HG02759 (cell line): Measurements from ENCODE around the gene EBF4.

Experiments
- ATAC-seq: cut with Tn5 transposase; IDR thresholded peaks from one replicate; pipeline ENCODE4 v1.9.1; 2021; ENCODE audit warnings: mild to moderate bottlenecking, moderate library complexity; ENCODE audit not compliant: unreplicated experiment

EBF4 gene

DNA sequence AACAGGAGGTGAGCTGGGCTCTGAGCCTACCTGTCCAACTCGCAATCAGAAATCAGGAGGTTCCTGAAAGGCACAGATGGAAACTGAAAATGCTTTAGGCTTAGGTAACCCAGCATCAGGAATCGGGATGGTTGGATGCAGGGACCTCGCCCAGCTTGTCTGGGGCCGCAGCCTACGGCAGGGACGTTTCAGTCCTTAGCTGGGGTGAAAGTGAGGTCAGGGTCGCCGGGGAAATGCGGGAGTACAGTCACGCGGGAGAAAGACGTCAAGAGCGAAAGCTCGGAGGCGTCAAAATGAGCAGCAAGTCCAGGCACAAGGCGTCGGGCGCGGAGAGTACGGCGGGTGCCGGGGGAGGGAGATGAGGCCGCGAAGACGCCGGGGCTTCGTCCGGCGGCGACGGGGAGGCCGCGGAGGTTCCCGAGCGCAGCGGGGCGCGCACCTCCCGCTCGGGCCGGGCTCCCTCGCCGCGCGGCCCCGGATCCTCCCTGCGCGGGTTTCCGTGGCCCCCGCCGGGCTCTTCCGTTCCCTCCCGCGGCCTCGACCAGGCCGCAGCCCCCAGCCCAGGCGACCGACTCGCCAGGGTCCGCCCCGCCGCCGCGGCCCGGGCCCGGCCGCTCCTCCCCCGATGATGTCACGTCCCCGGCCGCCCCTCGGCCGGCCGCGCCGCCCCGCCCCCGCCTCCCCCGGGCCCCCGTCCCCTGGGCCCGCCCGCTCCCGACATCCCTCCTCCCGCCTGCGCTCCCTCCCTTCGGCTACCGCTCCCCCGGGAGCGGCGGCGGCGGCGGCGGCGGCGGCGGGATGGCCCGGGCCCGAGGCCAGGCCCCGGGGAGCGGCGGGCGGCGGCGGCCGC, at the start of gene EBF4:
Gene EBF4 (plus strand): TSS at position 745 of the 850 bp plus-strand sequence. CDS start 866 bp downstream, outside the sequence.
- peak; percentile 35 for ATAC-seq

GRCh38 chr20:2643708-2644107, 48.9 kb upstream of the EBF4 start:
- no peak for ATAC-seq

GRCh38 chr20:2651772-2652723, 40.5 kb upstream of the EBF4 start, which contains the start of gene NOP56:
Gene NOP56 (plus strand): TSS chr20:2652632. CDS start chr20:2652661, 29 bp downstream.
- ATAC-seq: peak; percentile 86

DNA sequence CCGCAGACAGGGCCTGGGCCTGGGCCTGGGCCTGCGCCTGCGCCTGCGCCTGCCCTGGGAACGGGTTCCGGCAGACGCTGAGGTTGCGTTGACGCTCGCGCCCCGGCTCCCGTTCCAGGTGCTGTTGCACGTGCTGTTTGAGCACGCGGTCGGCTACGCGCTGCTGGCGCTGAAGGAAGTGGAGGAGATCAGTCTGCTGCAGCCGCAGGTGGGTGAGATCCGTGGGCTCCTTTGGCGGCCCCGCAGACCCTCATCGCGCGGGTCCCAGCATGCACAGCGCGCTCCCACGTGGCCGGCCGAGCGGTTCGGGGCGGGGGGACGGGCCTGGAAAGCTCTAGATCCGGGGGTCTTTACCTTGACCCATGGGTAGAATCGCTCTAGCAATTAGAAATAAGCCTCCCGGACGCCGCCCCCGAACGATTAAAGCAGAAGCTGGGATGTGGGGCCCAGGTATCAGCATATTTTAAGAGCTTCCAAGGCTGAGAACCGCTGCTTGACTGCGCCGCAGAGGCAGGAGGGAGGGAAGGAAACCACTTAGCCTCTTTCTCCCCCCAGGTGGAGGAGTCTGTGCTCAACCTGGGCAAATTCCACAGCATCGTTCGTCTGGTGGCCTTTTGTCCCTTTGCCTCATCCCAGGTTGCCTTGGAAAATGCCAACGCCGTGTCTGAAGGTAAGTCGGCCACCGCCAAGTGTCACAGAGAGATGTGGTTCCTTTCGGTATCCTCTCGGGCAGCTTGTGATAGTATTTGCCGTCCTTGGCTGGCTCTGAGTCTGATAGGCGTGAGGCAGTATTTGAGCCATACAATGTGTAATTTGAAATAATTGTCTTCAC, 39.6 kb upstream of the EBF4 start:
- peak; percentile 48 for ATAC-seq

- no peak for ATAC-seq
These were observed 38.8 kb upstream of the EBF4 start for GRCh38 chr20:2653556-2654383.

GRCh38 chr20:2654384-2654822, 38.2 kb upstream of the EBF4 start:
- no peak for ATAC-seq

DNA sequence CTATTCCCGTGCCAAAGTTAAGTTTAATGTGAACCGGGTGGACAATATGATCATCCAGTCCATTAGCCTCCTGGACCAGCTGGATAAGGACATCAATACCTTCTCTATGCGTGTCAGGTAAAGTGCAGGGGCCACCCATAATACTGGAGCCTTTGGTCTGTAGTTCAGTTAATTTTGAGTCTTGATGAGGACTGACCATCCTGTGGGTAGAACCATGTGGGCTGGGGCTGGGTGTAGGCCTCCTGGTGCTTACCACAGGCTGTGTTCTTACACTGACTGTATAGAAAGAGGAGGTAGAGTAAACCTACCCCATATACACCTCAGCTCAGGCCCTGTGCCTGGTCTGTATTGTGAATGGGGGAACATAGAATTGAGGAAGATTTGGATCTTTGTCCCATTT, 37.7 kb upstream of the EBF4 start:
- no peak for ATAC-seq

DNA sequence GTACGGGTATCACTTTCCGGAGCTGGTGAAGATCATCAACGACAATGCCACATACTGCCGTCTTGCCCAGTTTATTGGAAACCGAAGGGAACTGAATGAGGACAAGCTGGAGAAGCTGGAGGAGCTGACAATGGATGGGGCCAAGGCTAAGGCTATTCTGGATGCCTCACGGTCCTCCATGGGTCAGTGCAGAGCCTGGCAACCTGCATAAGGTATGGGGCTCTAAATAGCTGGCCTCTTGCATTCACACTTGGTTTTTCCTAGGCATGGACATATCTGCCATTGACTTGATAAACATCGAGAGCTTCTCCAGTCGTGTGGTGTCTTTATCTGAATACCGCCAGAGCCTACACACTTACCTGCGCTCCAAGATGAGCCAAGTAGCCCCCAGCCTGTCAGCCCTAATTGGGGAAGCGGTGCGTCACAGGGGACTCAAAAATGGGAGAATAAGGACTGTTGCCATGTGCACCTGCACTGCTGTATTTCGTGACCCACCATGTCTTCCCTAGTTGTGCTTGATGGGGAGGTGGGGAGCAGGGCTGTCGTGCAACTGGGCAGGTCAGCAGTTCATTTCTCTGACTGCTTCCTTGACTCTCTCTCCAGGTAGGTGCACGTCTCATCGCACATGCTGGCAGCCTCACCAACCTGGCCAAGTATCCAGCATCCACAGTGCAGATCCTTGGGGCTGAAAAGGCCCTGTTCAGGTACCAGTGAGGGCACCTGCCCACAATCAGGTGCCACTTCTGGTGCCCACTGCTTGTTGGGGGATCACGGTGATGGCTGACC, 37.1 kb upstream of the EBF4 start:
- no peak for ATAC-seq

GRCh38 chr20:2656471-2657117, 36.0 kb upstream of the EBF4 start:
- no peak for ATAC-seq

- no peak for ATAC-seq
These were observed 35.3 kb upstream of the EBF4 start for GRCh38 chr20:2657241-2657640.

GRCh38 chr20:2657674-2658073, 34.9 kb upstream of the EBF4 start:
- no peak for ATAC-seq

DNA sequence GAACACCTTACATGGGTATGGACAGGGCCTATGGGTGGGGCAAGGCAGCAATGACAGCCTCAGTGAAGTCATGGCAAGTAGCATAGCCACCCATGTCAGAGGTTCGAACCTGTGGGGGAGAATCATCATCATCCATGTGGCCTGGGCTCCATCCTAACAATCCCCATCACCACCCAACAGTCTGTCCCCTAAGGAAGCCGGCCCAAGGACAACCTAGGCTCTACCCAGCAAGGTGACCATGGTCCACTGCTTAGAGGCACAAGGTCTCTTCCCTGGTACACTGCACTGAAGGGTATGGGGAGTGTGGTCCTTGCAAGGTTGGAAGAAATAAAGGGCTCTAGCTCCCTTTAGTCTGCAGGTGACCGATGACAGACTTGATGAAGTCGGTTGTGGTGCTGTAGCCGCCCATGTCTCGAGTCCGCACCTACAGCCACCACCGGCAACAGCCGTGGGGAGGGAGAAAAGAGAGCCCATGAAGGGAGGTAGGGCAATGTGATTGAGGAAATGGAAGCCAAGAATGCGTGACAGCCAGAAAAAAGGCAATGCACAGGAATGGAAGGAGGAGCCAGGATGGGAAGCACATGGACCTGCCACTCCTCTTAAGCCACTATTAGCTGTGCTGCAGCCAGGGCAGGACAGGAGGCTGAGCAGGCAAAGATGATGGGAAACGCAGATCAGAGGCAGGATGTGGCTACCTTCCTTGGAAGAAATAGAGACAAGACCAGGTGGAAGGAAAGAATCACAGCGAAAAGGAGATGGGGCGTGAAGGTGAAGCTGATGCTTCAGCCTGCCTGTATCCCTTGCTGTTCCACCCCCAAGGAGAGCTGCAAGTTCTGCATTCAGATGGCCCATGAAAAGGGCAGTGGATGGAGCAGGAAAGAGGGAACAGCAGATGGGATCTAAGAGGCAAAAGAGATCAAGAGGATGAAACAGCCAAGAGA, 33.9 kb upstream of the EBF4 start:
- ATAC-seq: no peak

GRCh38 chr20:2659547-2659946, 33.0 kb upstream of the EBF4 start:
- no peak for ATAC-seq

- no peak for ATAC-seq
These were observed 29.2 kb upstream of the EBF4 start for GRCh38 chr20:2663364-2663886.

GRCh38 chr20:2663887-2664719, 28.5 kb upstream of the EBF4 start, which contains the start of gene IDH3B:
Gene IDH3B (minus strand): TSS chr20:2664216. CDS start chr20:2664188, 28 bp downstream.
- ATAC-seq: peak; percentile 97

- ATAC-seq: no peak
These were observed 20.6 kb upstream of the EBF4 start for GRCh38 chr20:2671977-2672376.
